Measurements from ENCODE around the gene PC.

Gene PC

DNA sequence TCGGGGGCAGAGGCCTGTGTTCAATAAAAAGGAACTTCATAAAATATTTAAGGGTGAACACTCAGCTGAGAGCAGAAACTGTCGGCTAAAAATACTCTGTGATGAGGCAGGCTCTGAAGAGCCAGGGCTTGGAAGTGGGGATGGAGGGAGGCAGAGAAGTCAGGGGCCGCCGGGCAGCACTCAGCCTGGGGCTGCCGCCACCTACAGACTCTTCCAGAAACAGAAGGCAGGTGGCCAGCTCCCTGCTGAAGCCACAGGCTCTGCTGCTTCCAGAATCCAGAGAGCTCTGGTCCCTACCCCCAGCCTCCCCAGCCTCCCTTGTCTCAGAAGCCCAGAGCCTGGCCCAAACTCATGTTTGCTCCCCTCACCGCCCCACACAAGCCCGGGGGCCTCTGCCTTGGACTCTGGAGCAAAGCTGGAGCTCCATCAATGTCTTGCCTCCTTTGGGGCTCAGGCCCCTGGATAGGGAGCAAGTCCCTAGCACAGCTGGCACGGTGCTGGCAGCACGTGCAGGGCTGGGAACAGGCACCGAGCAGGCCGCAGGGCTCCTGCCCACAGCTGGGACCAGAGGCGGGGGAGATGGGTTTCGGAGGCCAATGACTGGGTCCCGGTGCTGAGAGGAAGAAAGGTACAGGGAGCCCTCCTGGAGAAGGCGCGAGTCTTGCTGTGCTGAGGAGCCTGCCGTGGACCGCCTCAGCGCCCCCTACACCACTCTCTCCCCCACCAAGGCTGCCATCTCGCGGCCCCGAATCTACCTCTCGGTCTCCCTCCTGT is 93.1 kb downstream of the PC start:
- no peak for DNase-seq

GRCh38 chr11:66864172-66864901 is 93.8 kb downstream of the PC start:
- no peak for DNase-seq

- no peak for DNase-seq
These were observed 94.6 kb downstream of the PC start for GRCh38 chr11:66863428-66864125.

DNA sequence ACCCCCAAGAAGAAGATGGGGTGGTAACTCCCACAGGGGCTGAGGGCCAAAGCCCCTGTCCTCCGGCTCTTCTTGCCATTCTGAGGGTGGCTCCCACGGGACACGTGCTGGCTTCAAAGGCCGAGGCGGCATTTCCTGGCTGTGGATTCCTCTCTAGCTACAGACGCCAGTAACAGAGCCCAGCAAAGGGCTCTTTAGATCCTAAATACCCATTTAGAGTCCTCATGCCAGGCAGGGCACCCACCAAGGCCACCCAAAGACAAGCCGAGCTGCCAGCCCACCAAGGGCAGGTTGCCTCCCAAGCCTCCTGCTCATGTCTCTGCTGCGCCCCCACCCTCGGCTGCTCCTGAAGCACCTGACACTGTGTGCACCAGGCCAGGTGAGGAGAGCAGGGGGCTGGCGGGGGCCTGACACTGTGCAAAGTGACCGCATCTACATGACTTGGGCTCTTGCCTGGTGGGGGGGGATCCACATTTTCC is 95.6 kb downstream of the PC start:
- no peak for DNase-seq

GRCh38 chr11:66861774-66862558 is 96.2 kb downstream of the PC start:
- DNase-seq = no peak

- DNase-seq = no peak
These were observed 97.0 kb downstream of the PC start for GRCh38 chr11:66861038-66861773.

- DNase-seq = no peak
These were observed 97.7 kb downstream of the PC start for GRCh38 chr11:66860449-66860831.

DNA sequence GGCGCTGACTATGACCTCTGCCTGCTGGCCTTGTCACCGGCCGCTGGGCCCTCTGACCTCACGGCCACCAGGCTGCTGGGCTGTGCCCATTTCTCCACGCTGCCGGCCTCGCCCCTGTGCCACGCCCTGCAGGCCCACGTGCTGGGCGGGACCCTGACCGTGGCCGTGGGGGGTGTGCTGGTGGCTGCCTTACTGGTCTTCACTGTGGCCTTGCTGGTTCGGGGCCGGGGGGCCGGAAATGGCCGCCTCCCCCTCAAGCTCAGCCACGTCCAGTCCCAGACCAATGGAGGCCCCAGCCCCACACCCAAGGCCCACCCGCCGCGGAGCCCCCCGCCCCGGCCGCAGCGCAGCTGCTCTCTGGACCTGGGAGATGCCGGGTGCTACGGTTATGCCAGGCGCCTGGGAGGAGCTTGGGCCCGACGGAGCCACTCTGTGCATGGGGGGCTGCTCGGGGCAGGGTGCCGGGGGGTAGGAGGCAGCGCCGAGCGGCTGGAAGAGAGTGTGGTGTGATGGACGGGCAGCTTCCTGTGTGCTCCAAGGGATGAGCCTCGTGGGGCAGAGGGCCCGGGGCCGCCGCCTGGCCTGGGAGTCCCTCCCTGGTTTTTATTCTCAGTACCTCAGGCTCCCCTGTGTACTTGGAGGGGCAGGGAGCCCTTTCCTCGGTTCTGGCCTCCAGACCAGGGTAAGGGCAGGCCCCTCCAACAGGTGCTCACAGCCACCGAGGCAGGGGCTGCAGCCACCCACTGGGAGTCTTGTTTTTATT is 98.3 kb downstream of the PC start:
- DNase-seq = no peak

DNA sequence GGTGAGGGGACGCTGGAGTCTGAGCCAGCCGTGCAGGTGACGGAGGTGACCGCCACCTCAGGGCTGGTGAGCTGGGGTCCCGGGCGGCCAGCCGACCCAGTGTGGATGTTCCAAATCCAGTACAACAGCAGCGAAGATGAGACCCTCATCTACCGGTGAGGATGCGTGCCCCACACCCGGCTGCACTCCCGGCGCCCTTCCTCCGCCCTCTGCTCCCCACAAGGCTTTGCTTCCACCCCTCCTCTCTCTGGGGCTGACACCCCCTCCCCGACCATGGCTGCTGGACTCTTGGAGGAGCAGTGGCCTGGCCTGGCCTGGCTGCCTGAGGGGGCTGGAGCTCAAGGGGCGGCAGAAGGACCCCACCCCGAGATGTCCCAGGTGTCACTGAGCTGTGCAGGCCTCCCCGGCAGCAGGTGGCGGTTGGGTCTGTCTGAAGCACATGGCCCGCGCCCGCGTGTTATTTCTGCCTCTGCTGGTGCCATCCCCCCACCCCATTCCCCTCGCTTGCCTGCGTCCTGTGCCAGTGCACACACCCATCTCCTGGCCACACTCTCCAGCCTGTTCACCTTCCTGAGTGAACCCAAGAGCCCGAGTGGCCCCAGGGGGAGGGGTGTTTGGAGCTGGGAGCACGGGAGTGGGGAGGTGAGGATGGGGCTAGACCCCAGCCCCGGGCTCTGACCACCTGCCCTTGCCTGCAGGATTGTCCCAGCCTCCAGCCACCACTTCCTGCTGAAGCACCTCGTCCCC is 99.1 kb downstream of the PC start:
- no peak for DNase-seq

DNA sequence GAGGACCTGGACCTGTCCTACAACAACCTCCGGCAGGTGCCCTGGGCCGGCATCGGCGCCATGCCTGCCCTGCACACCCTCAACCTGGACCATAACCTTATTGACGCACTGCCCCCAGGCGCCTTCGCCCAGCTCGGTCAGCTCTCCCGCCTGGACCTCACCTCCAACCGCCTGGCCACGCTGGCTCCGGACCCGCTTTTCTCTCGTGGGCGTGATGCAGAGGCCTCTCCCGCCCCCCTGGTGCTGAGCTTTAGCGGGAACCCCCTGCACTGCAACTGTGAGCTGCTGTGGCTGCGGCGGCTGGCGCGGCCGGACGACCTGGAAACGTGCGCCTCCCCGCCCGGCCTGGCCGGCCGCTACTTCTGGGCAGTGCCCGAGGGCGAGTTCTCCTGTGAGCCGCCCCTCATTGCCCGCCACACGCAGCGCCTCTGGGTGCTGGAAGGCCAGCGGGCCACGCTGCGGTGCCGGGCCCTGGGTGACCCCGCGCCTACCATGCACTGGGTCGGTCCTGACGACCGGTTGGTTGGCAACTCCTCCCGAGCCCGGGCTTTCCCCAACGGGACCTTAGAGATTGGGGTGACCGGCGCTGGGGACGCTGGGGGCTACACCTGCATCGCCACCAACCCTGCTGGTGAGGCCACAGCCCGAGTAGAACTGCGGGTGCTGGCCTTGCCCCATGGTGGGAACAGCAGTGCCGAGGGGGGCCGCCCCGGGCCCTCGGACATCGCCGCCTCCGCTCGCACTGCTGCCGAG is 99.8 kb downstream of the PC start:
- no peak for DNase-seq

DNA sequence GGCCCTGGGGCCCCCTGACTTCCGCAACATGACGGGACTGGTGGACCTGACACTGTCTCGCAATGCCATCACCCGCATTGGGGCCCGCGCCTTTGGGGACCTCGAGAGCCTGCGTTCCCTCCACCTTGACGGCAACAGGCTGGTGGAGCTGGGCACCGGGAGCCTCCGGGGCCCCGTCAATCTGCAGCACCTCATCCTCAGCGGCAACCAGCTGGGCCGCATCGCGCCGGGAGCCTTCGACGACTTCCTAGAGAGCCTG is 100.3 kb downstream of the PC start:
- no peak for DNase-seq

DNA sequence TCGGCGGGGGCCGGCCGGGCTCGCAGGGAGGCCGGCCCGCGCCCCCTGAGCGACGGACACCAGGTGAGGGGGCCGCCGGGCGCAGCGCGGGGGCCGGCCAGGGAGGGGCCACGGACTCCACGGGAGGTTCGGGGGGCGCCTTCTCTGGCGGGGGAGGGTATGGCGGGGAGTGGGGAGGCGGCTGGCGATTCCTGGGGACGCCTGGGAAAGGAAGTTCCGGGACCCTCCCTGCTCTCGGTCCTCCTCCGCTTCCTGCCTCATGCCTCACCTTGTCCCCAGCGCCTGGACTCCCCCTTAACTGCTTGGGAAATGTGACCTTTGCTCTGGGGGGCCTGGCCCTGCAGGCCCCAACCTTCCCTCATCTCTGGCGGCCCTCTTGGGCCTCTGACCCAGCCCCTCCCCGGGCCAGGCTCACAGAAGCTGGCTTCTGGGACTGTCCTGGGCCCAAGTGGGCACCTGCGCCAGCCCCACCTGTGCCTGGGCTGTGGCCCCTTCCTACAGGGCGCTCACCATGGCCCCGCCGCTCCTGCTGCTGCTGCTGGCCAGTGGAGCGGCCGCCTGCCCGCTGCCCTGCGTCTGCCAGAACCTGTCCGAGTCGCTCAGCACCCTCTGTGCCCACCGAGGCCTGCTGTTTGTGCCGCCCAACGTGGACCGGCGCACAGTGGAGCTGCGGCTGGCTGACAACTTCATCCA is 100.8 kb downstream of the PC start:
- no peak for DNase-seq

DNA sequence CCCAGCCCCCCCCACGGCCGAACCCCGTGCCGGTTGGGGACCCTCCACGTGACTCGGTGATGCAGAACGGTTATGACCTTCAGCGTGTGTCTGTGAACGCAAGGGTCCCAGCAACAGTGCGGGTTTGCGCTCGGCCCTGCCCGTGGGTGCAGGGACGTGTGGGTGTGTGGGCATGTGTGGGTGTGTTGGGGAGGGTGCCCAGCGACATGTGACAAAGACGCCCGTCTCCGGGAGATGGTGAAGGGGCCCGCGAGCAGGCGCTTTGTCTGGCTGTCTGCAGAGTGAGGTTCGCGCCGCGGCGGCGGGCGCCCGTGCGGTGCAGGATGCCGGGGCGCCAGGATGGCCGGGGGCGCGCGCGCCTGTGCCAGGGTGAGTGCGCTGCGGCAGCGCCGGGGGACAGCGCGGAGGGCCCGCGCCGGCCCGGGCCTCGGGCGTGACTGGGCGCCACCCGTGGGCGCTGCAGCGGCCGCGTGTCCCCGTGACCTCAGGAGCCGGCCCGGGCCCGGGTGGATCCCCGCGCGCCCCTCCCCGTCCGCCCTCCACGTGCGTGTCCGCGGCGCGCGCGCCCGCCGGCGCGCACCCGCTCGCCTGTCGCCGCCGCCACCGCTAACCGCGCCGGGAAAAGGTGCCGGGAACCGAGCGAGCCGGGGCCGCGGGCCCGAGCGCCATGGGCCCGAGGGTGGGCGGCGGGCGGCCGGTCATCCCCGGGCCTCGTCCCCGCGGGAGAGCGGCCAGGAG is 101.5 kb downstream of the PC start, which contains the start of gene LRFN4:
Gene LRFN4, plus strand, starts transcription at position 569 of the 738 bp plus-strand sequence. CDS start 681 bp downstream, outside the sequence.
- peak; percentile 66 for DNase-seq

- peak; percentile 92 for DNase-seq
These were observed 102.3 kb downstream of the PC start for GRCh38 chr11:66855574-66856495.

DNA sequence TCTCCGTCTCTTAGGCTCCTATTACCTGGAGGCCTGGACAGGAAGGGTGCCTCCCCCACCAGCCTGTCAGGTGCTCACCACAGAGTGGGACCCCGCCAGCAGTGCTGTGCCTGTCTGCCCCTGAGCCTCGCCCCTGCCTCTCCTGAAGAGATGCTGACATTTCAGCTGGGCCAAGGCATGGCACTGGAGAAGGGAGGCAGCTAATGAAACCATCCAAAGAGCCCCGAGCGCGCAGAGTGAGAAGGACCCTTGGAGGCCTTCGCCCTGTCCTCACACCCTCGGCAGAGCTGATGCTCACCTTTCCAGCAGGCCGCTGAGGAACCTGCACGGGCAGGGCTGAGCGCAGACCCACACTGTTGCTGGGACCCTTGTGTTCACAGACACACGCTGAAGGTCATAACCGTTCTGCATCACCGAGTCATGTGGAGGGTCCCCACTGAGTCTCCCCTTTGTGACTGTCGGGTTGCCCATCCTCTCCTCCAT is 103.4 kb downstream of the PC start:
- DNase-seq = no peak

DNA sequence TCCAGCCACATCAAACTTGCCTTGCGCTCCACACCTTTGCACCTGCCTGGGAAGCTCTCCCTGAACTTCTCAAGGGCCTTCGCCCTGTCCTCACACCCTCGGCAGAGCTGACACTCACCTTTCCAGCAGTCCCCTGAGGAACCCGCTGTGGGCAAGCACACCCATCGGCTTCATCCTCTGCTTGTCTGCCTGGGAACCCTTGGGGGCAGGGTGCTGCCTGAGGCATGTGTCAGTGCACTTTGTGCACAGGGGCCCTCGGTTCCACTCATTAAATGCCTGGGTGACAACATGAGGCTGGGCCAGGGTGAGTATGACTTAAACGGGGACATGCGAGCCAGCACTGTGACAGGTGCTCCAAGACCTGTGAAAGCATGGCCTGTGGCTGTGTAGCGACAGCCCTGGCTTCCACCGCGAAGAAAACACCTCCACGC is 103.9 kb downstream of the PC start:
- DNase-seq = no peak
